ENCODE measurements around the gene WTAP. TPM values are rescaled to one million over a fixed set of nuclear protein-coding genes. Genes with fewer than 3 reads are reported as not detected.
"Not testable (repeated sequence)": the region's sequence is repeated elsewhere in the genome, so short reads cannot be mapped to it uniquely, and the experiment has no call there.

The WTAP gene
- total RNA-seq, 1 experiment from 2014 or later, result 44.7 TPM

GRCh38 chr6:159700970-159701369 lies 26.3 kb upstream of the WTAP start:
- no peaks in the 10 kb centered on the region for H3K9me2 ChIP-seq (ENCODE audit: insufficient read depth)
- no peak for DNase-seq
- peaks cover 6% of the 10 kb centered on the region for H3K79me2 ChIP-seq (ENCODE audit: low read depth)
- BruUV-seq (replicated peaks), result no TSS peak
- no peaks in the 10 kb centered on the region for H3K27me3 ChIP-seq (ENCODE audit: insufficient read depth, low read depth)
- POLR2A ChIA-PET (ENCODE audit: unreplicated experiment), result no interaction called here
- H3K36me3 ChIP-seq (ENCODE audit: low read depth), result no peaks in the 10 kb centered on the region
- H3K27ac ChIP-seq, result peak overlapping the region; percentile 51
- no peak overlapping the region for H2AFZ ChIP-seq
- peaks cover 19% of the 10 kb centered on the region for H3K4me1 ChIP-seq (replicated peaks; ENCODE audit: insufficient read depth)
- peak overlapping the region; percentile 26; the same call in 1 of the 2 replicates for H3K4me2 ChIP-seq
- peaks cover 20% of the 10 kb centered on the region; the same call in 1 of the 2 replicates for H3F3A ChIP-seq (ENCODE audit: insufficient read depth, low read depth)
- H3K4me3 ChIP-seq, result no peak overlapping the region
- no peak for TF ChIP-seq EZH2 (IDR thresholded peaks at IDR 0.05; ENCODE audit: low read depth)
- no peak for TF ChIP-seq CTCF (conservative IDR thresholded peaks at IDR 0.05)
- no peaks in the 10 kb centered on the region for H4K20me1 ChIP-seq (ENCODE audit: insufficient read depth)
- intact Hi-C loops (cut with micrococcal nuclease; ENCODE audit: unreplicated experiment), result no loop called here
- CTCF ChIA-PET, result no interaction called here
- no peaks in the 10 kb centered on the region for H3K9me3 ChIP-seq (ENCODE audit: insufficient read depth, low read depth)

- ChIA-PET POLR2A (ENCODE audit: unreplicated experiment) (interaction anchor here (0.6 kb wide), 2 partner anchors 11 to 421 kb away, joined by 3 to 4 read pairs; no protein-coding TSS in a partner anchor), CTCF (no interaction called here)
- intact Hi-C loops (cut with micrococcal nuclease; ENCODE audit: unreplicated experiment), result no loop called here
- Histone ChIP-seq H2AFZ (no peak overlapping the region), H3K27me3 (ENCODE audit: insufficient read depth, low read depth) (no peaks in the 10 kb centered on the region), H3K4me3 (no peak overlapping the region), H3K27ac (peak overlapping the region; percentile 51), H3K9me3 (ENCODE audit: insufficient read depth, low read depth) (no peaks in the 10 kb centered on the region), H3K4me1 (replicated peaks; ENCODE audit: insufficient read depth) (peaks cover 19% of the 10 kb centered on the region), H3K4me2 (peak overlapping the region; percentile 26; the same call in 1 of the 2 replicates), H3K9me2 (ENCODE audit: insufficient read depth) (no peaks in the 10 kb centered on the region), H3F3A (ENCODE audit: insufficient read depth, low read depth) (peaks cover 20% of the 10 kb centered on the region; the same call in 1 of the 2 replicates), H4K20me1 (ENCODE audit: insufficient read depth) (no peaks in the 10 kb centered on the region), H3K79me2 (ENCODE audit: low read depth) (peaks cover 6% of the 10 kb centered on the region), H3K36me3 (ENCODE audit: low read depth) (no peaks in the 10 kb centered on the region)
- DNase-seq, result peak in 1 of 2 experiments; percentile 72
- BruUV-seq (replicated peaks), result no TSS peak
- TF ChIP-seq EZH2 (IDR thresholded peaks at IDR 0.05; ENCODE audit: low read depth), result no peak
Observed at GRCh38 chr6:159701413-159701999, 25.8 kb upstream of the WTAP start.

GRCh38 chr6:159710603-159711002 lies 16.7 kb upstream of the WTAP start:
- H3K4me1 ChIP-seq (replicated peaks; ENCODE audit: insufficient read depth); DNase-seq; H3K4me2 ChIP-seq; H3K36me3 ChIP-seq (ENCODE audit: low read depth); intact Hi-C loops (cut with micrococcal nuclease; ENCODE audit: unreplicated experiment); H3K4me3 ChIP-seq; H3K9me2 ChIP-seq (ENCODE audit: insufficient read depth); CTCF ChIA-PET; H4K20me1 ChIP-seq (ENCODE audit: insufficient read depth); H3K27ac ChIP-seq; H3K79me2 ChIP-seq (ENCODE audit: low read depth); H2AFZ ChIP-seq; H3K9me3 ChIP-seq (ENCODE audit: insufficient read depth, low read depth); POLR2A ChIA-PET (ENCODE audit: unreplicated experiment); H3F3A ChIP-seq (ENCODE audit: insufficient read depth, low read depth); BruUV-seq (replicated peaks); H3K27me3 ChIP-seq (ENCODE audit: insufficient read depth, low read depth): not testable (repeated sequence)

GRCh38 chr6:159712389-159712788 lies 14.9 kb upstream of the WTAP start:
- not testable (repeated sequence) for BruUV-seq (replicated peaks)

More at GRCh38 chr6:159712389-159712788, 14.9 kb upstream of the WTAP start:
- H3K9me2 ChIP-seq (ENCODE audit: insufficient read depth); POLR2A ChIA-PET (ENCODE audit: unreplicated experiment); H3F3A ChIP-seq (ENCODE audit: insufficient read depth, low read depth); H3K27ac ChIP-seq; CTCF ChIA-PET; H4K20me1 ChIP-seq (ENCODE audit: insufficient read depth); H3K36me3 ChIP-seq (ENCODE audit: low read depth); H3K4me2 ChIP-seq; H3K27me3 ChIP-seq (ENCODE audit: insufficient read depth, low read depth); H2AFZ ChIP-seq; H3K4me1 ChIP-seq (replicated peaks; ENCODE audit: insufficient read depth); intact Hi-C loops (cut with micrococcal nuclease; ENCODE audit: unreplicated experiment); H3K4me3 ChIP-seq; H3K79me2 ChIP-seq (ENCODE audit: low read depth); H3K9me3 ChIP-seq (ENCODE audit: insufficient read depth, low read depth); DNase-seq: not testable (repeated sequence)
